ENCODE measurements around the gene GPR148. TPM values are rescaled to one million over a fixed set of nuclear protein-coding genes. Genes with fewer than 3 reads are reported as not detected.
"Not testable (repeated sequence)": the region's sequence is repeated elsewhere in the genome, so short reads cannot be mapped to it uniquely, and the experiment has no call there.

The GPR148 gene, protein sequence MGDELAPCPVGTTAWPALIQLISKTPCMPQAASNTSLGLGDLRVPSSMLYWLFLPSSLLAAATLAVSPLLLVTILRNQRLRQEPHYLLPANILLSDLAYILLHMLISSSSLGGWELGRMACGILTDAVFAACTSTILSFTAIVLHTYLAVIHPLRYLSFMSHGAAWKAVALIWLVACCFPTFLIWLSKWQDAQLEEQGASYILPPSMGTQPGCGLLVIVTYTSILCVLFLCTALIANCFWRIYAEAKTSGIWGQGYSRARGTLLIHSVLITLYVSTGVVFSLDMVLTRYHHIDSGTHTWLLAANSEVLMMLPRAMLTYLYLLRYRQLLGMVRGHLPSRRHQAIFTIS
- polyA plus RNA-seq (2012; ENCODE audit: insufficient read depth, insufficient read length, low read depth): not detected

GRCh38 chr2:130728549-130729316 is at the start of gene GPR148:
GPR148 (plus strand) TSS chr2:130729070; CDS start chr2:130729152, 82 bp downstream.
- Histone ChIP-seq H3K9me3 (no peaks in the 10 kb centered on the region), H3K4me3 (ENCODE audit: low read depth, low read length) (peak within 1 kb of the TSS; percentile 50)
- no peak for TF ChIP-seq CTCF (IDR thresholded peaks at IDR 0.05; ENCODE audit: low read depth, low read length)

GRCh38 chr2:130692041-130692770 is 36.7 kb upstream of the GPR148 start:
- DNase-seq; H3K36me3 ChIP-seq; H3K4me1 ChIP-seq; H3K4me3 ChIP-seq (ENCODE audit: low read depth, low read length); H3K27me3 ChIP-seq; H3K9me3 ChIP-seq: not testable (repeated sequence)

More at GRCh38 chr2:130728549-130729316, at the start of gene GPR148:
- no peaks in the 10 kb centered on the region; the same call in 1 of the 2 replicates for H3K4me1 ChIP-seq
- H3K36me3 ChIP-seq: no peaks in the 10 kb centered on the region
- no peak for DNase-seq
- H3K27me3 ChIP-seq: no peaks in the 10 kb centered on the region

- peak; percentile 67 for DNase-seq
- peak; percentile 37 for TF ChIP-seq CTCF (IDR thresholded peaks at IDR 0.05; ENCODE audit: low read depth, low read length)
- not testable (repeated sequence) for H3K4me1 ChIP-seq; H3K4me3 ChIP-seq (ENCODE audit: low read depth, low read length); H3K27me3 ChIP-seq; H3K9me3 ChIP-seq; H3K36me3 ChIP-seq
Observed at GRCh38 chr2:130693474-130693873, 35.4 kb upstream of the GPR148 start.

GRCh38 chr2:130703250-130703649 is 25.6 kb upstream of the GPR148 start:
- H3K27me3 ChIP-seq; H3K4me1 ChIP-seq; DNase-seq; H3K36me3 ChIP-seq; H3K9me3 ChIP-seq; H3K4me3 ChIP-seq (ENCODE audit: low read depth, low read length): not testable (repeated sequence)

DNA sequence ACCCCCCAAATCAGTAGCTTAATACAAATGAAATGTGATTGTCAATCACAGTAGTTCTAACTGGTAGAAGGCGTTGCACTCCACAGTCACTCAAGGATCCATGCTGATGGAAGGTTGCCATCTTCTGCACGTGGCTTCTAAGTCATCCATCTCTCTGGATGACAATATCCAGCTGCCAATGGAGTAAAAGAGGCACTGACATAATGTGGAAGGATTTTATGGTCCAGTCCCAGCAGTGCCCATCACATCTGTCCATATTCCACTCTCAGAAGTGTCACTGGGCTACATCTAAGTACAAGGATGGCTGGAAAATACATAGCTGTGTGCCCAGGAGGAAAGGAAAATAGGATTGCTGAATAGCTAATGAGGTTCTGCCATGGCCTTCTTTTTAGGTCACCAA is 14.1 kb upstream of the GPR148 start:
- not testable (repeated sequence) for H3K9me3 ChIP-seq; H3K36me3 ChIP-seq; H3K27me3 ChIP-seq; H3K4me3 ChIP-seq (ENCODE audit: low read depth, low read length); H3K4me1 ChIP-seq; DNase-seq

DNA sequence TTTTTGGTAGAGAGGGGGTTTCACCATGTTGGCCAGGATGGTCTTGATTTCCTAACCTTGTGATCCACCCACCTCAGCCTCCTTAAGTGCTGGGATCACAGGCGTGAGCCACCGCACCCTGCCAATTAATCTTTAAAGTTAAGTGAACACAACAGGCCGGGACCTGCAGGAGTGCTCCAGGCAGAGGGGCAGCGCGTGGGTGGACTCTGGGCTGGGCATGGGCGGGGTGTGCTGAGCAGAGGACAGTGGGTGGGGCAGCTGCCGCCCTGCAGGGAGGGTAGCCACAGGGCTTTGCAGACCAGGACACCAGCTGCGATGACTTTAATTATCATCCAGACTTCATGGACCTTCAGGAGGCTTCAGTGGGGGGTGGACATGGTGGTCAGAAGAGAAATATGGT is 8.8 kb upstream of the GPR148 start:
- H3K4me1 ChIP-seq: no peaks in the 10 kb centered on the region
- DNase-seq: no peak
- no peaks in the 10 kb centered on the region for H3K9me3 ChIP-seq
- H3K27me3 ChIP-seq: no peaks in the 10 kb centered on the region
- no peaks in the 10 kb centered on the region for H3K36me3 ChIP-seq
- no peak for TF ChIP-seq CTCF (IDR thresholded peaks at IDR 0.05; ENCODE audit: low read depth, low read length)
- no peak overlapping the region for H3K4me3 ChIP-seq (ENCODE audit: low read depth, low read length)

- Histone ChIP-seq H3K36me3 (no peaks in the 10 kb centered on the region), H3K4me3 (ENCODE audit: low read depth, low read length) (no peak overlapping the region), H3K27me3 (no peaks in the 10 kb centered on the region), H3K4me1 (no peaks in the 10 kb centered on the region), H3K9me3 (no peaks in the 10 kb centered on the region)
- TF ChIP-seq CTCF (IDR thresholded peaks at IDR 0.05; ENCODE audit: low read depth, low read length): no peak
- DNase-seq: no peak
Observed at GRCh38 chr2:130720528-130720927, 8.3 kb upstream of the GPR148 start.
